HL-60 (cell line): Measurements from ENCODE around the gene SHC2.

Experiments used
- DNase-seq, 2 experiments: peaks; one replicate each; pipeline ENCODE4 v3.0.0-alpha.2; 2010 to 2020; ENCODE audit warnings: low read depth in 1 of 2, low spot score in 1 of 2
- H3K27ac ChIP-seq: fragments of 250-450 bp; sonication (Bioruptor Pico); replicated peaks from 2 replicates; pipeline ENCODE4 v1.5.1; 2020; ENCODE audit warnings: mild to moderate bottlenecking, moderate library complexity
- H3K27me3 ChIP-seq: fragments of 250-450 bp; sonication (Bioruptor Pico); 2 replicates; pipeline ENCODE4 v1.5.1; 2021; ENCODE audit warnings: mild to moderate bottlenecking, moderate library complexity; ENCODE audit not compliant: insufficient read depth, poor library complexity, severe bottlenecking
- H3K4me3 ChIP-seq: replicated peaks from 2 replicates; pipeline ENCODE4 v1.5.1; 2011; ENCODE audit warnings: mild to moderate bottlenecking, control low read depth, low read length; ENCODE audit not compliant: insufficient read depth
- GABPA ChIP-seq: IDR thresholded peaks from 2 replicates; pipeline ENCODE4 v1.6.1; 2012; ENCODE audit warnings: low read depth
- POLR2AphosphoS5 ChIP-seq: IDR thresholded peaks from 2 replicates; pipeline ENCODE4 v1.6.1; 2012; ENCODE audit warnings: low read depth
- SPI1 ChIP-seq: IDR thresholded peaks from 2 replicates; pipeline ENCODE4 v1.6.1; 2012; ENCODE audit warnings: low read depth, mild to moderate bottlenecking, borderline replicate concordance
- TF ChIP-seq, protein P1 (sequence below): IDR thresholded peaks from 2 replicates; pipeline ENCODE4 v1.6.1; 2012; ENCODE audit warnings: low read depth; ENCODE audit not compliant: insufficient replicate concordance
- TF ChIP-seq, protein P2 (sequence below): IDR thresholded peaks from one replicate; pipeline ENCODE4 v1.5.1; 2011; ENCODE audit warnings: low read length, control low read depth, inconsistent platforms; ENCODE audit not compliant: insufficient read depth

The SHC2 gene

DNA sequence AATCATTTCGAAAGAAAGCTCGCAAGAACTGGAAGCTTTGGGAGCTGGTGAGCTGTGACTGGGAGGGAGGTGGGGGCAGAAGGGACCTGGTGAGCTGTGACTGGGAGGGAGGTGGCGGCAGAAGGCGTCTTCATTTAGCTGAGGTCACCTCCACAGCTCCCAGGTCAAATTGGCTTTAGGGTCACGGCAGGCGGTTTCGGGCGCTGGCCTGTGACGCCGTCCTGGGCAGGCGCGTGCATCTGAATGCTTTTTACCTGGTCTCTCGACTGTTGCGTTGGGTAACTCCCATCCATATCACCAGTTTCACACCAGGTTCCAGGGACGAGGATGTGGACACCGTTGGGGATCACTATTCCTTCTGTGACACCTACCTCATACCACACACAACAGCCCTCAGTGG lies 81.0 kb downstream of the SHC2 start:
- Histone ChIP-seq H3K27me3 (peaks cover 8% of the 10 kb centered on the region), H3K4me3 (no peak overlapping the region)
- TF ChIP-seq POLR2AphosphoS5: no peak
- TF ChIP-seq, protein P1, sequence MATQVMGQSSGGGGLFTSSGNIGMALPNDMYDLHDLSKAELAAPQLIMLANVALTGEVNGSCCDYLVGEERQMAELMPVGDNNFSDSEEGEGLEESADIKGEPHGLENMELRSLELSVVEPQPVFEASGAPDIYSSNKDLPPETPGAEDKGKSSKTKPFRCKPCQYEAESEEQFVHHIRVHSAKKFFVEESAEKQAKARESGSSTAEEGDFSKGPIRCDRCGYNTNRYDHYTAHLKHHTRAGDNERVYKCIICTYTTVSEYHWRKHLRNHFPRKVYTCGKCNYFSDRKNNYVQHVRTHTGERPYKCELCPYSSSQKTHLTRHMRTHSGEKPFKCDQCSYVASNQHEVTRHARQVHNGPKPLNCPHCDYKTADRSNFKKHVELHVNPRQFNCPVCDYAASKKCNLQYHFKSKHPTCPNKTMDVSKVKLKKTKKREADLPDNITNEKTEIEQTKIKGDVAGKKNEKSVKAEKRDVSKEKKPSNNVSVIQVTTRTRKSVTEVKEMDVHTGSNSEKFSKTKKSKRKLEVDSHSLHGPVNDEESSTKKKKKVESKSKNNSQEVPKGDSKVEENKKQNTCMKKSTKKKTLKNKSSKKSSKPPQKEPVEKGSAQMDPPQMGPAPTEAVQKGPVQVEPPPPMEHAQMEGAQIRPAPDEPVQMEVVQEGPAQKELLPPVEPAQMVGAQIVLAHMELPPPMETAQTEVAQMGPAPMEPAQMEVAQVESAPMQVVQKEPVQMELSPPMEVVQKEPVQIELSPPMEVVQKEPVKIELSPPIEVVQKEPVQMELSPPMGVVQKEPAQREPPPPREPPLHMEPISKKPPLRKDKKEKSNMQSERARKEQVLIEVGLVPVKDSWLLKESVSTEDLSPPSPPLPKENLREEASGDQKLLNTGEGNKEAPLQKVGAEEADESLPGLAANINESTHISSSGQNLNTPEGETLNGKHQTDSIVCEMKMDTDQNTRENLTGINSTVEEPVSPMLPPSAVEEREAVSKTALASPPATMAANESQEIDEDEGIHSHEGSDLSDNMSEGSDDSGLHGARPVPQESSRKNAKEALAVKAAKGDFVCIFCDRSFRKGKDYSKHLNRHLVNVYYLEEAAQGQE: no peak
- no peak for TF ChIP-seq SPI1

DNA sequence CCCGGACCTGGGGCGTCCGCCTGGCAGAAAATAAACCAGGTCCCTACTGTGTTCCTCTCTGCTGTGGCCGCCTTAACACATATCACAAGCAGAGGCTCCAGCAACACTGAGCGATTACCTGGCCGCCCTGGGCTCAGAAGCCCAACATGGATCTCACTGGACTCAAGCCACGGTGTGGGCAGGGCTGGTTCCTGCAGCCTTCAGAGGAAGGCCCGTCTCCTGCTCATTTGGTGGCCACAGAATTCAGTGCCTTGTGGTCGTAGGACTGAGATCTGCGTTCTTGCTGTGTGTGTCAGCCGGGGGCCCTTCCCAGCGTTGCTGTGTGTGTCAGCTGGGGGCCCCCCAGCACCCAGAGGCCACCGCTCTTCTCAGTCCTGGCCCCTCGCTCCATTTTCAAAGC lies 82.1 kb downstream of the SHC2 start:
- TF ChIP-seq POLR2AphosphoS5 (no peak), GABPA (no peak), SPI1 (no peak)
- TF ChIP-seq, protein P2, sequence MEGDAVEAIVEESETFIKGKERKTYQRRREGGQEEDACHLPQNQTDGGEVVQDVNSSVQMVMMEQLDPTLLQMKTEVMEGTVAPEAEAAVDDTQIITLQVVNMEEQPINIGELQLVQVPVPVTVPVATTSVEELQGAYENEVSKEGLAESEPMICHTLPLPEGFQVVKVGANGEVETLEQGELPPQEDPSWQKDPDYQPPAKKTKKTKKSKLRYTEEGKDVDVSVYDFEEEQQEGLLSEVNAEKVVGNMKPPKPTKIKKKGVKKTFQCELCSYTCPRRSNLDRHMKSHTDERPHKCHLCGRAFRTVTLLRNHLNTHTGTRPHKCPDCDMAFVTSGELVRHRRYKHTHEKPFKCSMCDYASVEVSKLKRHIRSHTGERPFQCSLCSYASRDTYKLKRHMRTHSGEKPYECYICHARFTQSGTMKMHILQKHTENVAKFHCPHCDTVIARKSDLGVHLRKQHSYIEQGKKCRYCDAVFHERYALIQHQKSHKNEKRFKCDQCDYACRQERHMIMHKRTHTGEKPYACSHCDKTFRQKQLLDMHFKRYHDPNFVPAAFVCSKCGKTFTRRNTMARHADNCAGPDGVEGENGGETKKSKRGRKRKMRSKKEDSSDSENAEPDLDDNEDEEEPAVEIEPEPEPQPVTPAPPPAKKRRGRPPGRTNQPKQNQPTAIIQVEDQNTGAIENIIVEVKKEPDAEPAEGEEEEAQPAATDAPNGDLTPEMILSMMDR: no peak
- TF ChIP-seq, protein P1: no peak
- Histone ChIP-seq H3K27ac (no peak overlapping the region), H3K27me3 (peaks cover 2% of the 10 kb centered on the region), H3K4me3 (no peak overlapping the region)
- no peak for DNase-seq

More for the DNA sequence above, 81.0 kb downstream of the SHC2 start:
- no peak for DNase-seq
- no peak overlapping the region for H3K27ac ChIP-seq

DNA sequence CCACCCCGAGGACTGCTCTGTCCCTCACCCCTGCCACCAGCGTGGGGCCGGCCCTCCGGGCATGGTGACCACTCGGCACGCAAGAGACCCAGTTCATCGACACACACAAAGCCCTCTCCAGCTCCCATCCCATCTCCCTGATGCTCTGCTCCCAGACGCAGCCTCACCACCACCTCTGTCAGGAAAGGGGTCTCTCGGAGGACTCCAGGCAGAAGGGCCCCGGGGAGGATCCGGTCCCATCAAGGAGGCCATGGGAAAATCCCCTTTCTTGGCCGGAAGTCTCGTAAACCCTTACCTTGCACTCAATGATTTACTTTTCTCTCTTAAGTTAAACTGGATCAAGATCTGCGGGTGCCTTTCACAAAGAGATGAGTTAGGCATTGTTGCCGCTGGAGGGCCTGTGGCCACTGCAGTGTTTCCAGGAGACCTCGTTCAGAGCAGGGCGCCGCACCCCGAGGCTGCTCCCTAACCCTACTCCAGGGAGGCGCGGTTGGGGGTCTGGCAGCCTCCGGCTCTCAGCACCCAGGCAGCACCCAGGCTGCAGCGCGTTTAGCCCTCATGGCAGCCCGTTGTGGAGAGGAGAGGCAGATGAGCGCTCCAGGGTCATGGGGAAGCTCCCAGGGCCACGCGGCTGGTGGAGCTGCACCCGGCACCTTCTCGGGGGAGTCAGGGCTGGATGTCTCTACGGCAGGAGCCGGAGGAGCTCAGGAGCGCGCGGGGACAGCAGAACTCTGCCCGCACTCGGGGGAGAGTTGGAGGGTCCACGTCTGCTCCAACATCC lies 82.8 kb downstream of the SHC2 start:
- Histone ChIP-seq H3K27ac (no peak overlapping the region), H3K27me3 (peaks cover 2% of the 10 kb centered on the region), H3K4me3 (no peak overlapping the region)
- DNase-seq: no peak
- TF ChIP-seq POLR2AphosphoS5 (no peak), GABPA (no peak), SPI1 (no peak)
- TF ChIP-seq, protein P1: no peak
- TF ChIP-seq, protein P2: no peak
